GM19452 (cell line): ENCODE data around the gene CLCN7.
"Not testable (repeated sequence)": the region's sequence is repeated elsewhere in the genome, so short reads cannot be mapped to it uniquely, and the experiment has no call there.

Source experiments
- ATAC-seq: cut with Tn5 transposase; IDR thresholded peaks from one replicate; pipeline ENCODE4 v1.9.1; 2021; ENCODE audit not compliant: unreplicated experiment

The CLCN7 gene

GRCh38 chr16:1445518-1446203 lies 29.2 kb downstream of the CLCN7 start:
- no peak for ATAC-seq

GRCh38 chr16:1444730-1445517 lies 29.9 kb downstream of the CLCN7 start:
- ATAC-seq = no peak

GRCh38 chr16:1443980-1444729 lies 30.7 kb downstream of the CLCN7 start, which contains the start of gene CCDC154:
TSS of gene CCDC154 (minus strand) at chr16:1444556. CDS start at chr16:1444322, 234 bp downstream.
- no peak for ATAC-seq

GRCh38 chr16:1443403-1443973 lies 31.3 kb downstream of the CLCN7 start:
- ATAC-seq = no peak

GRCh38 chr16:1442697-1443096 lies 32.1 kb downstream of the CLCN7 start:
- no peak for ATAC-seq

- no peak for ATAC-seq
Measured at GRCh38 chr16:1441391-1441829, 33.4 kb downstream of the CLCN7 start.

GRCh38 chr16:1439699-1440074 lies 35.1 kb downstream of the CLCN7 start:
- ATAC-seq = not testable (repeated sequence)

- no peak for ATAC-seq
Measured at GRCh38 chr16:1439058-1439698, 35.6 kb downstream of the CLCN7 start.

GRCh38 chr16:1438229-1439057 lies 36.4 kb downstream of the CLCN7 start:
- no peak for ATAC-seq

- ATAC-seq = no peak
Measured at GRCh38 chr16:1437606-1438005, 37.2 kb downstream of the CLCN7 start.

GRCh38 chr16:1436731-1437355 lies 38.0 kb downstream of the CLCN7 start:
- no peak for ATAC-seq

GRCh38 chr16:1435921-1436697 lies 38.7 kb downstream of the CLCN7 start:
- no peak for ATAC-seq

- ATAC-seq = no peak
Measured at GRCh38 chr16:1434644-1435592, 39.9 kb downstream of the CLCN7 start.

GRCh38 chr16:1433756-1434155 lies 41.1 kb downstream of the CLCN7 start:
- ATAC-seq = no peak

- no peak for ATAC-seq
Measured at GRCh38 chr16:1433263-1433560, 41.6 kb downstream of the CLCN7 start.

- ATAC-seq = no peak
Measured at GRCh38 chr16:1432388-1433262, 42.2 kb downstream of the CLCN7 start.
